Inflammatory macrophage treated with lipopolysaccharide for 1 hour (primary cell): ENCODE measurements around the gene FLRT1.

Source experiments
- DNase-seq, 2 donors: peaks; one replicate each; pipeline ENCODE4 v3.0.0-alpha.2; 2020 to 2022

FLRT1 gene

GRCh38 chr11:64006398-64006797 lies 29.3 kb upstream of the FLRT1 start:
- no peak for DNase-seq

- peak; percentile 27 to 54 for DNase-seq
Measured at GRCh38 chr11:64007160-64007628, 28.5 kb upstream of the FLRT1 start.

- DNase-seq, result peak; percentile 37 to 48
Measured at GRCh38 chr11:64007629-64008282, 28.0 kb upstream of the FLRT1 start.

- no peak for DNase-seq
Measured at GRCh38 chr11:64008283-64008913, 27.3 kb upstream of the FLRT1 start.

GRCh38 chr11:64008914-64009633 lies 26.7 kb upstream of the FLRT1 start:
- no peak for DNase-seq

- DNase-seq, result no peak
Measured at GRCh38 chr11:64009710-64010109, 26.0 kb upstream of the FLRT1 start.

GRCh38 chr11:64010783-64011182 lies 24.9 kb upstream of the FLRT1 start:
- no peak for DNase-seq

GRCh38 chr11:64011371-64011770 lies 24.4 kb upstream of the FLRT1 start:
- DNase-seq, result no peak

GRCh38 chr11:64013141-64013896 lies 22.4 kb upstream of the FLRT1 start:
- DNase-seq, result no peak

- DNase-seq, result no peak
Measured at GRCh38 chr11:64014356-64014755, 21.4 kb upstream of the FLRT1 start.

- no peak for DNase-seq
Measured at GRCh38 chr11:64015510-64015909, 20.2 kb upstream of the FLRT1 start.

- DNase-seq, result no peak
Measured at GRCh38 chr11:64015935-64016845, 19.5 kb upstream of the FLRT1 start.

- DNase-seq, result no peak
Measured at GRCh38 chr11:64017945-64018224, 17.8 kb upstream of the FLRT1 start.

GRCh38 chr11:64018310-64018709 lies 17.4 kb upstream of the FLRT1 start:
- no peak for DNase-seq

- no peak for DNase-seq
Measured at GRCh38 chr11:64019106-64020037, 16.4 kb upstream of the FLRT1 start.

- DNase-seq, result no peak
Measured at GRCh38 chr11:64020976-64021756, 14.6 kb upstream of the FLRT1 start.

GRCh38 chr11:64021757-64022093 lies 14.0 kb upstream of the FLRT1 start:
- no peak for DNase-seq

- no peak for DNase-seq
Measured at GRCh38 chr11:64022125-64022784, 13.5 kb upstream of the FLRT1 start.

- DNase-seq, result no peak
Measured at GRCh38 chr11:64023712-64024710, 11.7 kb upstream of the FLRT1 start.
